Activated CD8-positive, alpha-beta T cell treated with anti-CD3 and anti-CD28 coated beads for 36 hours (primary cell): ENCODE measurements around the gene VWA3A. TPM values are rescaled to one million over a fixed set of nuclear protein-coding genes. Genes with fewer than 3 reads are reported as not detected.
A peak's percentile ranks its signal among the peaks of the same experiment; 100 is the strongest.

Experiments used
- ATAC-seq: fragments of 200-7000 bp; cut with Tn5 transposase; one replicate; pipeline ENCODE4 v1.10.0; 2021; ENCODE audit warnings: mild to moderate bottlenecking, moderate library complexity
- CTCF ChIA-PET: fragments of 350-600 bp; sonication (Branson Sonifier 250); formaldehyde crosslinking; loops from one replicate; lab custom pipeline; 2021; ENCODE audit warnings: antibody characterized with exemption; lab: Charles Lee
- POLR2A ChIA-PET: fragments of 350-600 bp; sonication (Branson Sonifier 250); formaldehyde crosslinking; loops from one replicate; lab custom pipeline; 2021; ENCODE audit warnings: antibody characterized with exemption; lab: Charles Lee
- DNase-seq: peaks from one replicate; pipeline ENCODE4 v3.0.0-alpha.2; 2020
- H3K27ac Mint-ChIP-seq: one replicate; pipeline ENCODE4 v1.8.0; 2021; ENCODE audit warnings: mild to moderate bottlenecking, mixed read lengths
- H3K27me3 Mint-ChIP-seq: one replicate; pipeline ENCODE4 v1.8.0; 2021; ENCODE audit warnings: mixed read lengths
- H3K36me3 Mint-ChIP-seq: one replicate; pipeline ENCODE4 v1.8.0; 2021; ENCODE audit warnings: low read depth, mixed read lengths
- H3K4me1 Mint-ChIP-seq: one replicate; pipeline ENCODE4 v1.8.0; 2021; ENCODE audit warnings: low read depth, mixed read lengths
- H3K4me3 Mint-ChIP-seq: one replicate; pipeline ENCODE4 v1.8.0; 2021; ENCODE audit warnings: mild to moderate bottlenecking, moderate library complexity, mixed read lengths
- H3K9me3 Mint-ChIP-seq: one replicate; pipeline ENCODE4 v1.8.0; 2021; ENCODE audit warnings: mixed read lengths
- CTCF ChIP-seq: fragments of 200-600 bp; IDR thresholded peaks from one replicate; pipeline ENCODE4 v1.8.0; 2022; ENCODE audit warnings: antibody characterized with exemption, mild to moderate bottlenecking
- intact Hi-C: fragments of 100-400 bp; cut with micrococcal nuclease; formaldehyde crosslinking; loops from one replicate; pipeline ENCODE4 v1.10.0; 2022
- total RNA-seq, 2 experiments: library from RNA; stranded (reverse); gene quantifications; one replicate each; pipeline ENCODE4 v1.2.3, GENCODE V29; 2021

The VWA3A gene
- total RNA-seq, 2 experiments from 2014 or later: not detected

- TF ChIP-seq CTCF: no peak
- Mint-ChIP-seq H3K27me3 (no peaks in the 10 kb centered on the region), H3K36me3 (no peaks in the 10 kb centered on the region), H3K27ac (no peak overlapping the region), H3K4me3 (no peak overlapping the region), H3K9me3 (no peaks in the 10 kb centered on the region), H3K4me1 (peaks cover 10% of the 10 kb centered on the region)
- ChIA-PET POLR2A (interaction anchor here (1.0 kb wide), 1 partner anchor 11 kb away, joined by 3 read pairs; no protein-coding TSS in a partner anchor), CTCF (interaction anchor here (6.6 kb wide), 1 partner anchor 98 kb away, joined by 34 read pairs; no protein-coding TSS in a partner anchor)
- no peak for ATAC-seq
- no peak for DNase-seq
- intact Hi-C loops: no loop called here
These were observed 109.9 kb downstream of the VWA3A start for GRCh38 chr16:22202261-22202637.

- H3K27me3 Mint-ChIP-seq: no peaks in the 10 kb centered on the region
- peaks cover 17% of the 10 kb centered on the region for H3K4me1 Mint-ChIP-seq
- intact Hi-C loops: no loop called here
- ChIA-PET POLR2A (interaction anchor here (0.6 to 9.6 kb wide), 3 partner anchors 10 to 94 kb away, joined by 3 to 113 read pairs (median 3); partner anchors contain the start of gene POLR3E), CTCF (interaction anchor here (5.5 to 6.6 kb wide), 2 partner anchors 93 to 97 kb away, joined by 34 to 40 read pairs; partner anchors contain the start of gene POLR3E)
- no peaks in the 10 kb centered on the region for H3K9me3 Mint-ChIP-seq
- ATAC-seq (no peak), DNase-seq (no peak)
- H3K27ac Mint-ChIP-seq: no peak overlapping the region
- peaks cover 5% of the 10 kb centered on the region for H3K36me3 Mint-ChIP-seq
- no peak for TF ChIP-seq CTCF
- no peak overlapping the region for H3K4me3 Mint-ChIP-seq
These were observed 110.8 kb downstream of the VWA3A start for GRCh38 chr16:22203091-22203490.

- Mint-ChIP-seq H3K4me3 (no peak overlapping the region), H3K27me3 (no peaks in the 10 kb centered on the region), H3K9me3 (no peaks in the 10 kb centered on the region), H3K36me3 (peaks cover 7% of the 10 kb centered on the region), H3K4me1 (peaks cover 19% of the 10 kb centered on the region), H3K27ac (no peak overlapping the region)
- no peak for TF ChIP-seq CTCF
- CTCF ChIA-PET: interaction anchor here (1.7 to 6.7 kb wide), 4 partner anchors 9 to 96 kb away, joined by 4 to 41 read pairs (median 37); partner anchors contain the start of gene POLR3E
- ATAC-seq: no peak
- intact Hi-C loops: no loop called here
- POLR2A ChIA-PET: interaction anchor here (1.0 to 9.6 kb wide), 2 partner anchors 12 to 88 kb away, joined by 3 to 113 read pairs; no protein-coding TSS in a partner anchor
- no peak for DNase-seq
These were observed 111.8 kb downstream of the VWA3A start for GRCh38 chr16:22204091-22204655.

- peaks cover 34% of the 10 kb centered on the region for H3K4me1 Mint-ChIP-seq
- ATAC-seq (no peak), DNase-seq (no peak)
- peak overlapping the region; percentile 97 for H3K4me3 Mint-ChIP-seq
- intact Hi-C loops: no loop called here
- H3K36me3 Mint-ChIP-seq: peaks cover 20% of the 10 kb centered on the region
- TF ChIP-seq CTCF: no peak
- no peaks in the 10 kb centered on the region for H3K27me3 Mint-ChIP-seq
- peak overlapping the region; percentile 76 for H3K27ac Mint-ChIP-seq
- H3K9me3 Mint-ChIP-seq: no peaks in the 10 kb centered on the region
- POLR2A ChIA-PET: interaction anchor here (0.6 to 9.6 kb wide), 5 partner anchors 11 to 92 kb away, joined by 3 to 113 read pairs (median 13); partner anchors contain the start of gene POLR3E
- CTCF ChIA-PET: interaction anchor here (1.7 to 6.7 kb wide), 5 partner anchors 10 to 95 kb away, joined by 4 to 41 read pairs (median 34); partner anchors contain the start of gene POLR3E
These were observed 113.3 kb downstream of the VWA3A start for GRCh38 chr16:22205577-22206012.
